ENCODE data around the gene FGD1. TPM values are rescaled to one million over a fixed set of nuclear protein-coding genes. Genes with fewer than 3 reads are reported as not detected.

Gene FGD1
- total and polyA plus RNA-seq, 8 donors = 5.3 to 21.2 (median 17.0) TPM

DNA sequence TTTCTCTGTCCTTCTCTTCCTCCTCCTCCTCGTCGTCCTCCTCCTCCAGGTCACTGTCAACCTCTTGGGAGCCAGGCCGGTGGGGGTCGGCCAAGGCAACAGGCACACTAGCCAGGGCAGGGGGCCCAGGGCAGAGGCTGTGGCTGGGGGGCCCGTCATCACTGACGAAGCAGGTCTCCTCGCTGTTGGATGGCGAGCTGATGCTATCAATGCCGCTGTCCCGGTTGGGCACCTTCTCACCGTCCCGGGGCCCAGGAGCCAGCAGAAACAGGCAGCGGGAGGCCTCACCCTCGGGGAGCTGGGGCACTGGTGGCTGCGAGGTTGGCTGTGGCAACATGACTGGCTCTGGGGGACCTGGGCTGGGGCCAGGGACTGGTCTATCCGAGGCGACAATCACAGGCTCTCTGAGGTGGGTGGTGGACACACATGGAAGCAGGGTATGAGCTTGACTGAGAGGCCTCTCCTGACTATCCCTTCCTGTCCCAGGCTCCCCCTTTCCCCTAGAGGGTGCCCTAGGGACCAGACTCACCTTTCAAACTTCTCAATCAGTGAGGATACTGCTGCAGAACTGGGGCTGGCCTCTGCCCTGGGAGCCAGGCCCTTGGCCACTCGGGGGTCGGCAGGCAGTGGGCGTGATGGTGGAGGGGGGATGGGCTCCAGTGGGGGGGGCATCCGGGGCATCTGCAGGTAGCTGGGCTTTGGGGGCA lies 25.8 kb downstream of the FGD1 start:
- Histone ChIP-seq H3K4me3 (no peak overlapping the region), H3K27me3 (no peaks in the 10 kb centered on the region), H3K9me3 (no peaks in the 10 kb centered on the region), H3K36me3 (no peaks in the 10 kb centered on the region), H3K27ac (no peak overlapping the region), H3K4me1 (no peaks in the 10 kb centered on the region)
- TF ChIP-seq, protein P1, sequence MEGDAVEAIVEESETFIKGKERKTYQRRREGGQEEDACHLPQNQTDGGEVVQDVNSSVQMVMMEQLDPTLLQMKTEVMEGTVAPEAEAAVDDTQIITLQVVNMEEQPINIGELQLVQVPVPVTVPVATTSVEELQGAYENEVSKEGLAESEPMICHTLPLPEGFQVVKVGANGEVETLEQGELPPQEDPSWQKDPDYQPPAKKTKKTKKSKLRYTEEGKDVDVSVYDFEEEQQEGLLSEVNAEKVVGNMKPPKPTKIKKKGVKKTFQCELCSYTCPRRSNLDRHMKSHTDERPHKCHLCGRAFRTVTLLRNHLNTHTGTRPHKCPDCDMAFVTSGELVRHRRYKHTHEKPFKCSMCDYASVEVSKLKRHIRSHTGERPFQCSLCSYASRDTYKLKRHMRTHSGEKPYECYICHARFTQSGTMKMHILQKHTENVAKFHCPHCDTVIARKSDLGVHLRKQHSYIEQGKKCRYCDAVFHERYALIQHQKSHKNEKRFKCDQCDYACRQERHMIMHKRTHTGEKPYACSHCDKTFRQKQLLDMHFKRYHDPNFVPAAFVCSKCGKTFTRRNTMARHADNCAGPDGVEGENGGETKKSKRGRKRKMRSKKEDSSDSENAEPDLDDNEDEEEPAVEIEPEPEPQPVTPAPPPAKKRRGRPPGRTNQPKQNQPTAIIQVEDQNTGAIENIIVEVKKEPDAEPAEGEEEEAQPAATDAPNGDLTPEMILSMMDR (IDR thresholded peaks at IDR 0.05) = no peak
- no peak for DNase-seq
- ATAC-seq = no peak
- intact Hi-C loops (cut with DNase I) = no loop called here

DNA sequence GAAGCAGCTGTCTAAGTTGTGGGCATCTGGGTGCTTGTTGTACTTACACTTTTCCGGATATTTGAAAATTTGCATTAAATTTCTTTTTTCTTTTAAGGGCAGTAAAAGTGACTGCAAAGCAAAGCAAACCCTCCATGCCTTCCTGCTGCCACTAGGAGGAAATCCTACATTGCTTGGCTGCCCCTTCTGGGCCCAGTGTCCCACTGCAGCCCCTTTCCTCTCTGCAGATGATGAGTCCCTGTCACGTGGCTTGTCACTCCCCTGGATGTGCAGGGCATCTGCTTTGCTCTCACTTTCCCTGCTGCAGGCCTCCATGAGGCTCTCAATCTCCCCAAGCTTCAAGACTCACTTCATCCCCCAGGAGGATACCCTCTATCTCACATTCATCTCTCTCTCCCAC lies 43.1 kb downstream of the FGD1 start:
- Histone ChIP-seq H3K4me1 (no peaks in the 10 kb centered on the region), H3K36me3 (no peaks in the 10 kb centered on the region), H3K27me3 (no peaks in the 10 kb centered on the region), H3K27ac (no peak overlapping the region), H3K4me3 (no peak overlapping the region), H3K9me3 (no peaks in the 10 kb centered on the region)
- intact Hi-C loops (cut with DNase I) = no loop called here
- no peak for DNase-seq
- no peak for ATAC-seq
- TF ChIP-seq, protein P1 (IDR thresholded peaks at IDR 0.05) = no peak

DNA sequence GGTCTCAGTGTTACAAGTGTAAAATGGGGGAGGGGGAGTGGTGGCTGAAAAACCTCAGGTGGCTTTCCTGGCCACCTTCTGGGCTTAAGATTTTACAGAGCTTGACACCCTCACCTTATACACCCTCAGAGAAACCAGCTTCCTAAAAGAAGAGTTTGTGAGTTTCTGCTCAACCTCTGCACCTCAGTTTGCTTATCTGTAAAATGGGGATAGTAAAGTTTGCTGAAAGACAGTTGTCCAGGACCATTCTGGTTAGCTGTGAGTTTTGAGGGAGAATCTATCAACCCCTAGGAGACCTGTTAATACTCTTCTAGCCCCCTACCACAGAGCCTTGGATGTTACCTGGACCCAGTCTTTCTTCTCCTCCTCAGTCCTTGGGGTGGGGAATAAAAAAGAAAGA lies 46.1 kb downstream of the FGD1 start:
- no peaks in the 10 kb centered on the region for H3K4me1 ChIP-seq

DNA sequence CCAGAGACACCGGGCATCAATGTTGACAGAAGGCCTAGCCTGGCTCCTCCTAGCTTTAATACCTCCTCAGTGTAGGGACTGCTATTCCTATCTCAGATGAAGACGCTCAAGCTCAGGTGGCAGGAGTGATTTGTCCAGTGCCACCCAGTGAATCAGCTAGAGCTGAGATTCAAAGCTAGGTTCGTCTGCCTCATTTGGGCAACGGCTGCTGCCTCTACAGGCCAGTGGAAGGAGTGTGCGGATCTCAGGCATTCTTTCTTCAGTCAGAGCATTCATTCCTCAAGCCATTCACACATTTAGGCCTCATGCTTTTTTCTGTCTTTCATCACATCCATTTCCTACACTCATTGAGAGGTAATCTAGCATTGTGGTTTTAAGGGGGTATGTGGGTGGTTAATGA lies 48.6 kb downstream of the FGD1 start:
- Histone ChIP-seq H3K4me3 (no peak overlapping the region), H3K9me3 (no peaks in the 10 kb centered on the region), H3K27ac (no peak overlapping the region), H3K27me3 (no peaks in the 10 kb centered on the region), H3K4me1 (no peaks in the 10 kb centered on the region), H3K36me3 (peaks cover 0 to 27% of the 10 kb centered on the region in 2 donors)
- TF ChIP-seq, protein P1 (IDR thresholded peaks at IDR 0.05) = no peak
- intact Hi-C loops (cut with DNase I) = no loop called here
- DNase-seq = no peak
- no peak for ATAC-seq

More for the DNA sequence above, 46.1 kb downstream of the FGD1 start:
- intact Hi-C loops (cut with DNase I) = no loop called here
- ATAC-seq (no peak), DNase-seq (no peak)
- H3K4me3 ChIP-seq = no peak overlapping the region
- H3K9me3 ChIP-seq = no peaks in the 10 kb centered on the region
- H3K27ac ChIP-seq = no peak overlapping the region
- TF ChIP-seq, protein P1 (IDR thresholded peaks at IDR 0.05) = no peak
- no peaks in the 10 kb centered on the region for H3K27me3 ChIP-seq
- peaks cover 0 to 11% of the 10 kb centered on the region in 2 donors for H3K36me3 ChIP-seq

DNA sequence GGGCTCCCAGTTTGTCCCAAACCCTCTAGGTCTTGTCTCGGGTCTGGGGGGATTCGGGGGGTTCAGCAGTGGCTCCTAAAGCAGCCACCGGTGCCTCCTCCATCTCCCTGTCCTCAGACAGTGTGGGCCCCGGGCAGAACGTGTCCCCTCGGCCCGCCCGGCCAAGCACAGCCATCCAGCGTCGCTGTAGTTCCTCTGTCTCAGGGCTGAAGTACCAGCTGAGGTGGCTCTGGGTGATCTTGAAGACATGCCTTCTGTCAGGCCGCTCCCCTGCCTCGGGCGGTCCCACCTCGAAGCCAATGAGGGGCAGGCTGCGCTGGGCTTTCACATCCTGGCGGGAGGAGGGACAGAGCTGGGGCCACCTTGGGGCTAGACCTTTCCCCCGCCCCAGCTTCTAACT lies 50.0 kb downstream of the FGD1 start:
- no peaks in the 10 kb centered on the region for H3K27me3 ChIP-seq
- no peak for ATAC-seq
- H3K27ac ChIP-seq = no peak overlapping the region
- H3K9me3 ChIP-seq = no peaks in the 10 kb centered on the region
- H3K36me3 ChIP-seq = peaks cover 0 to 27% of the 10 kb centered on the region in 2 donors
- H3K4me3 ChIP-seq = no peak overlapping the region
- peaks cover 0 to 11% of the 10 kb centered on the region in 2 donors for H3K4me1 ChIP-seq
- TF ChIP-seq, protein P1 (IDR thresholded peaks at IDR 0.05) = no peak
- DNase-seq = no peak
- intact Hi-C loops (cut with DNase I) = no loop called here

All from left lung (tissue), 10 donors.